PC-3 (cell line): ENCODE data around the gene KRT7. TPM values are rescaled to one million over a fixed set of nuclear protein-coding genes. Genes with fewer than 3 reads are reported as not detected.

Experiments used
- ATAC-seq: fragments of 200-7000 bp; cut with Tn5 transposase; 2 replicates; pipeline ENCODE4 v1.9.1; 2020; ENCODE audit warnings: mild to moderate bottlenecking, moderate library complexity
- BruUV-seq: library from RNA; stranded (reverse); fragments of 400-500 nt; replicated peaks from 2 replicates; lab custom pipeline; 2021; lab: Mats Ljungman, UMichigan
- CTCF ChIA-PET: fragments of 300-600 bp; sonication (Branson Sonifier 250); formaldehyde crosslinking; loops from one replicate; lab custom pipeline; 2022; ENCODE audit warnings: antibody characterized with exemption; lab: Charles Lee
- POLR2A ChIA-PET: fragments of 300-600 bp; sonication (Branson Sonifier 250); formaldehyde crosslinking; loops from one replicate; lab custom pipeline; 2022; ENCODE audit warnings: antibody characterized with exemption; ENCODE audit not compliant: unreplicated experiment; lab: Charles Lee
- DNase-seq: peaks from one replicate; pipeline ENCODE4 v3.0.0-alpha.2; 2015
- H2AFZ ChIP-seq: fragments of 300-600 bp; sonication (generic); 2 replicates; pipeline ENCODE4 v1.6.0; 2016; ENCODE audit warnings: antibody characterized with exemption, low read length
- H3F3A ChIP-seq: fragments of 300-600 bp; sonication (generic); one replicate; pipeline ENCODE4 v1.6.0; 2017; ENCODE audit warnings: antibody characterized with exemption, low read length, control low read depth, mild to moderate bottlenecking; ENCODE audit not compliant: unreplicated experiment
- H3K27ac ChIP-seq: fragments of 300-600 bp; sonication (generic); 2 replicates; pipeline ENCODE4 v1.5.1; 2016; ENCODE audit warnings: mild to moderate bottlenecking, low read length
- H3K27me3 ChIP-seq: fragments of 300-600 bp; sonication (generic); 2 replicates; pipeline ENCODE4 v1.6.1; 2016; ENCODE audit warnings: low read length, mixed read lengths
- H3K36me3 ChIP-seq: fragments of 300-600 bp; sonication (generic); 2 replicates; pipeline ENCODE4 v1.6.1; 2016; ENCODE audit warnings: low read depth, mixed run types, low read length, mixed read lengths
- H3K4me1 ChIP-seq: fragments of 300-600 bp; sonication (generic); 2 replicates; pipeline ENCODE4 v1.5.1; 2016; ENCODE audit warnings: low read length; ENCODE audit not compliant: insufficient read depth
- H3K4me2 ChIP-seq: fragments of 300-600 bp; sonication (generic); 2 replicates; pipeline ENCODE4 v1.6.0; 2016; ENCODE audit warnings: low read length
- H3K4me3 ChIP-seq: fragments of 300-600 bp; sonication (generic); 2 replicates; pipeline ENCODE4 v1.5.1; 2016; ENCODE audit warnings: mild to moderate bottlenecking, low read length, mixed read lengths
- H3K79me2 ChIP-seq: fragments of 300-600 bp; sonication (generic); 2 replicates; pipeline ENCODE4 v1.6.1; 2017; ENCODE audit warnings: low read length, mixed read lengths
- H3K9ac ChIP-seq: fragments of 300-600 bp; sonication (generic); 2 replicates; pipeline ENCODE4 v1.6.0; 2016; ENCODE audit warnings: mild to moderate bottlenecking, low read length
- H3K9me2 ChIP-seq: fragments of 300-600 bp; sonication (generic); replicated peaks from 2 replicates; pipeline ENCODE4 v1.6.1; 2016; ENCODE audit warnings: mixed run types, low read length, mixed read lengths
- H3K9me3 ChIP-seq: fragments of 300-600 bp; sonication (generic); 2 replicates; pipeline ENCODE4 v1.6.1; 2016; ENCODE audit warnings: low read length, mixed read lengths
- H4K20me1 ChIP-seq: fragments of 300-600 bp; sonication (generic); 2 replicates; pipeline ENCODE4 v1.6.1; 2016; ENCODE audit warnings: low read length, mixed read lengths
- CTCF ChIP-seq: fragments of 300-600 bp; sonication (generic); conservative IDR thresholded peaks from 2 replicates; pipeline ENCODE4 v1.5.1; 2017; ENCODE audit warnings: antibody characterized with exemption, low read depth, mild to moderate bottlenecking, low read length
- EZH2 ChIP-seq: fragments of 300-600 bp; sonication (generic); IDR thresholded peaks from one replicate; pipeline ENCODE4 v1.6.1; 2017; ENCODE audit warnings: antibody characterized with exemption, mild to moderate bottlenecking, low read length; ENCODE audit not compliant: unreplicated experiment
- EZH2phosphoT487 ChIP-seq: fragments of 300-600 bp; sonication (generic); IDR thresholded peaks from 2 replicates; pipeline ENCODE4 v1.6.1; 2018; ENCODE audit warnings: mild to moderate bottlenecking, antibody characterized with exemption, low read length, borderline replicate concordance
- intact Hi-C: fragments of 100-400 bp; cut with micrococcal nuclease; formaldehyde crosslinking; loops from 2 replicates; pipeline ENCODE4 v1.9.0; 2023
- total RNA-seq: library from RNA; depleted of rRNA; stranded (reverse); fragments of >200 nt; gene quantifications from 2 replicates; pipeline ENCODE4 v1.2.3, GENCODE V29; 2014

KRT7 gene
- total RNA-seq, 1 experiment from 2014 or later = 2,144 TPM

- 0 out of 2 replicates have a peak, but pooled peaks cover 3% of the 10 kb centered on the region for H3K79me2 ChIP-seq
- H3K36me3 ChIP-seq = peaks cover 37% of the 10 kb centered on the region; the same call in 1 of the 2 replicates
- TF ChIP-seq EZH2phosphoT487 (no peak), EZH2 (no peak), CTCF (no peak)
- no peaks in the 10 kb centered on the region for H4K20me1 ChIP-seq
- ATAC-seq = no peak
- no peaks in the 10 kb centered on the region for H3K27me3 ChIP-seq
- POLR2A ChIA-PET = interaction anchor here (0.6 kb wide), 1 partner anchor 11 kb away, joined by 4 read pairs; no protein-coding TSS in a partner anchor
- CTCF ChIA-PET = no interaction called here
- H3K9ac ChIP-seq = peak overlapping the region; percentile 37
- H3K4me2 ChIP-seq = peak overlapping the region; percentile 35; the same call in 1 of the 2 replicates
- BruUV-seq = no TSS peak
- peaks cover 45% of the 10 kb centered on the region for H3F3A ChIP-seq
- no peaks in the 10 kb centered on the region for H3K9me2 ChIP-seq
- peaks cover 62% of the 10 kb centered on the region for H3K4me1 ChIP-seq
- H3K27ac ChIP-seq = peak overlapping the region; percentile 96
- no peaks in the 10 kb centered on the region for H3K9me3 ChIP-seq
- intact Hi-C loops = loop anchor here (2.0 kb wide), 1 partner anchor 79 kb away; no protein-coding TSS in a partner anchor
- H2AFZ ChIP-seq = no peak overlapping the region
- DNase-seq = peak; percentile 38
- no peak overlapping the region for H3K4me3 ChIP-seq
Measured at GRCh38 chr12:52247622-52248540, 14.8 kb downstream of the KRT7 start.

GRCh38 chr12:52248541-52249461 lies 15.8 kb downstream of the KRT7 start:
- peaks cover 45% of the 10 kb centered on the region for H3F3A ChIP-seq
- no peaks in the 10 kb centered on the region for H3K27me3 ChIP-seq
- POLR2A ChIA-PET = interaction anchor here (0.6 kb wide), 1 partner anchor 12 kb away, joined by 4 read pairs; no protein-coding TSS in a partner anchor
- TF ChIP-seq CTCF (no peak), EZH2phosphoT487 (no peak), EZH2 (no peak)
- no peak overlapping the region for H3K4me3 ChIP-seq
- intact Hi-C loops = no loop called here
- peaks cover 53% of the 10 kb centered on the region for H3K4me1 ChIP-seq
- H3K9me2 ChIP-seq = no peaks in the 10 kb centered on the region
- peaks cover 32% of the 10 kb centered on the region; the same call in 1 of the 2 replicates for H3K36me3 ChIP-seq
- no peaks in the 10 kb centered on the region for H4K20me1 ChIP-seq
- DNase-seq (peak; percentile 62), ATAC-seq (no peak)
- H3K79me2 ChIP-seq = 0 out of 2 replicates have a peak, but pooled peaks cover 3% of the 10 kb centered on the region
- H3K9me3 ChIP-seq = no peaks in the 10 kb centered on the region
- H3K27ac ChIP-seq = peak overlapping the region; percentile 96
- CTCF ChIA-PET = no interaction called here
- no peak overlapping the region for H3K4me2 ChIP-seq
- H3K9ac ChIP-seq = peak overlapping the region; percentile 5; the same call in 1 of the 2 replicates
- no peak overlapping the region for H2AFZ ChIP-seq
- no TSS peak for BruUV-seq
